SHP77 treated with DMSO at 0.1 percent for 48 hours (cell line): Measurements from ENCODE around the gene ZNF287.

Experiments
- DNase-seq: peaks from one replicate; lab custom pipeline; 2025; lab: John Stamatoyannopoulos, UW

ZNF287 gene

GRCh38 chr17:16516594-16517051 lies 52.4 kb downstream of the ZNF287 start:
- DNase-seq: peak; percentile 87

- no peak for DNase-seq
Observed at GRCh38 chr17:16515933-16516332, 53.1 kb downstream of the ZNF287 start.

- DNase-seq: no peak
Observed at GRCh38 chr17:16513873-16514272, 55.1 kb downstream of the ZNF287 start.

GRCh38 chr17:16512011-16512410 lies 57.0 kb downstream of the ZNF287 start:
- DNase-seq: peak; percentile 68

- DNase-seq: no peak
Observed at GRCh38 chr17:16511593-16511992, 57.4 kb downstream of the ZNF287 start.

- no peak for DNase-seq
Observed at GRCh38 chr17:16507918-16508533, 61.0 kb downstream of the ZNF287 start.

GRCh38 chr17:16506188-16506587 lies 62.8 kb downstream of the ZNF287 start:
- no peak for DNase-seq

- no peak for DNase-seq
Observed at GRCh38 chr17:16504984-16505383, 64.0 kb downstream of the ZNF287 start.
